Measurements from ENCODE around the gene USP32. TPM values are rescaled to one million over a fixed set of nuclear protein-coding genes. Genes with fewer than 3 reads are reported as not detected.

Gene USP32
- total and polyA plus RNA-seq, 4 donors, result 11.6 to 103 (median 42.9) TPM

DNA sequence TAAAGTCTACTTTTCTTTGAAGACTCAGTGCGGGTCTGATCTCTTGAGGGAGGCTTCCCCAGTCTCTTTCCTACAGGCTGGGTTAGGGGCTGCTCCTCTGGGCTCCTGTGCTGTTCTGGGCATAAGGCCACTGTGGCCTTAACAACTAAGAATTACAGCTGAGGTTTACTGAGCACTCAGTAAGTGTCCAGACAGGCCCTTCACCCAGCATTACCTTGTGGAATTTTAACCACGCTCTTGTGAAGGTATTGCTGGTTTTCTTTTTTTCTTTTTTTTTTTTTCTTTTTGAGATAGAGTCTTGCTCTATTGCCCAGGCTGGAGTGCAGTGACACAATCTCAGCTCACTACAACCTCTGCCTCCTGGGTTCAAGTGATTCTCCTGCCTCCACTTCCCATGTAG lies 245.7 kb downstream of the USP32 start:
- Histone ChIP-seq H3K27me3 (ENCODE audit: control insufficient read depth in 4 of 4, insufficient read depth in 4 of 4, low read length in 3 of 4) (peaks cover 0 to 14% (median 7%) of the 10 kb centered on the region in 4 donors), H3K36me3 (ENCODE audit: control insufficient read depth in 4 of 4, insufficient read depth in 3 of 4, low read depth in 1 of 4, low read length in 3 of 4) (no peaks in the 10 kb centered on the region), H3K9me3 (ENCODE audit: control insufficient read depth in 4 of 4, low read length in 3 of 4) (no peaks in the 10 kb centered on the region), H3K4me3 (ENCODE audit: low read depth in 1 of 3, low read length in 3 of 3) (no peak overlapping the region), H3K27ac (ENCODE audit: low read depth in 1 of 2, low read length in 2 of 2) (no peak overlapping the region), H3K9ac (ENCODE audit: low read depth in 1 of 2, low read length in 2 of 2) (no peak overlapping the region), H3K4me1 (ENCODE audit: control insufficient read depth in 4 of 4, insufficient read depth in 4 of 4, low read length in 3 of 4) (peaks cover 1 to 19% (median 10%) of the 10 kb centered on the region in 4 donors)
- WGBS, result 83% methylated on average over 2 of the region's 2 CpGs
- DNase-seq (ENCODE audit: low spot score), result no peak
- TF ChIP-seq RAD21 (IDR thresholded peaks at IDR 0.05), result no peak
- no peak for TF ChIP-seq GABPA (IDR thresholded peaks at IDR 0.05 in 1 of 2, conservative IDR thresholded peaks at IDR 0.05 in 1 of 2)
- TF ChIP-seq, protein P1, sequence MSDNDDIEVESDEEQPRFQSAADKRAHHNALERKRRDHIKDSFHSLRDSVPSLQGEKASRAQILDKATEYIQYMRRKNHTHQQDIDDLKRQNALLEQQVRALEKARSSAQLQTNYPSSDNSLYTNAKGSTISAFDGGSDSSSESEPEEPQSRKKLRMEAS (IDR thresholded peaks at IDR 0.05), result no peak
- no peak for TF ChIP-seq TAF1 (conservative IDR thresholded peaks at IDR 0.05)
- no peak for TF ChIP-seq NR2F2 (IDR thresholded peaks at IDR 0.05)
- no peak for TF ChIP-seq YY1 (IDR thresholded peaks at IDR 0.05)
- no peak for TF ChIP-seq FOXA1 (IDR thresholded peaks at IDR 0.05)
- TF ChIP-seq, protein P2, sequence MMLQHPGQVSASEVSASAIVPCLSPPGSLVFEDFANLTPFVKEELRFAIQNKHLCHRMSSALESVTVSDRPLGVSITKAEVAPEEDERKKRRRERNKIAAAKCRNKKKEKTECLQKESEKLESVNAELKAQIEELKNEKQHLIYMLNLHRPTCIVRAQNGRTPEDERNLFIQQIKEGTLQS (IDR thresholded peaks at IDR 0.05), result no peak
- no peak for TF ChIP-seq RXRA (IDR thresholded peaks at IDR 0.05)
- no peak for TF ChIP-seq FOXA2 (IDR thresholded peaks at IDR 0.05)
- no peak for TF ChIP-seq HNF4A (conservative IDR thresholded peaks at IDR 0.05)
- TF ChIP-seq, protein P3, sequence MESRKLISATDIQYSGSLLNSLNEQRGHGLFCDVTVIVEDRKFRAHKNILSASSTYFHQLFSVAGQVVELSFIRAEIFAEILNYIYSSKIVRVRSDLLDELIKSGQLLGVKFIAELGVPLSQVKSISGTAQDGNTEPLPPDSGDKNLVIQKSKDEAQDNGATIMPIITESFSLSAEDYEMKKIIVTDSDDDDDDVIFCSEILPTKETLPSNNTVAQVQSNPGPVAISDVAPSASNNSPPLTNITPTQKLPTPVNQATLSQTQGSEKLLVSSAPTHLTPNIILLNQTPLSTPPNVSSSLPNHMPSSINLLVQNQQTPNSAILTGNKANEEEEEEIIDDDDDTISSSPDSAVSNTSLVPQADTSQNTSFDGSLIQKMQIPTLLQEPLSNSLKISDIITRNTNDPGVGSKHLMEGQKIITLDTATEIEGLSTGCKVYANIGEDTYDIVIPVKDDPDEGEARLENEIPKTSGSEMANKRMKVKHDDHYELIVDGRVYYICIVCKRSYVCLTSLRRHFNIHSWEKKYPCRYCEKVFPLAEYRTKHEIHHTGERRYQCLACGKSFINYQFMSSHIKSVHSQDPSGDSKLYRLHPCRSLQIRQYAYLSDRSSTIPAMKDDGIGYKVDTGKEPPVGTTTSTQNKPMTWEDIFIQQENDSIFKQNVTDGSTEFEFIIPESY (IDR thresholded peaks at IDR 0.05), result no peak
- TF ChIP-seq SP1 (IDR thresholded peaks at IDR 0.05), result no peak
- TF ChIP-seq, protein P4, sequence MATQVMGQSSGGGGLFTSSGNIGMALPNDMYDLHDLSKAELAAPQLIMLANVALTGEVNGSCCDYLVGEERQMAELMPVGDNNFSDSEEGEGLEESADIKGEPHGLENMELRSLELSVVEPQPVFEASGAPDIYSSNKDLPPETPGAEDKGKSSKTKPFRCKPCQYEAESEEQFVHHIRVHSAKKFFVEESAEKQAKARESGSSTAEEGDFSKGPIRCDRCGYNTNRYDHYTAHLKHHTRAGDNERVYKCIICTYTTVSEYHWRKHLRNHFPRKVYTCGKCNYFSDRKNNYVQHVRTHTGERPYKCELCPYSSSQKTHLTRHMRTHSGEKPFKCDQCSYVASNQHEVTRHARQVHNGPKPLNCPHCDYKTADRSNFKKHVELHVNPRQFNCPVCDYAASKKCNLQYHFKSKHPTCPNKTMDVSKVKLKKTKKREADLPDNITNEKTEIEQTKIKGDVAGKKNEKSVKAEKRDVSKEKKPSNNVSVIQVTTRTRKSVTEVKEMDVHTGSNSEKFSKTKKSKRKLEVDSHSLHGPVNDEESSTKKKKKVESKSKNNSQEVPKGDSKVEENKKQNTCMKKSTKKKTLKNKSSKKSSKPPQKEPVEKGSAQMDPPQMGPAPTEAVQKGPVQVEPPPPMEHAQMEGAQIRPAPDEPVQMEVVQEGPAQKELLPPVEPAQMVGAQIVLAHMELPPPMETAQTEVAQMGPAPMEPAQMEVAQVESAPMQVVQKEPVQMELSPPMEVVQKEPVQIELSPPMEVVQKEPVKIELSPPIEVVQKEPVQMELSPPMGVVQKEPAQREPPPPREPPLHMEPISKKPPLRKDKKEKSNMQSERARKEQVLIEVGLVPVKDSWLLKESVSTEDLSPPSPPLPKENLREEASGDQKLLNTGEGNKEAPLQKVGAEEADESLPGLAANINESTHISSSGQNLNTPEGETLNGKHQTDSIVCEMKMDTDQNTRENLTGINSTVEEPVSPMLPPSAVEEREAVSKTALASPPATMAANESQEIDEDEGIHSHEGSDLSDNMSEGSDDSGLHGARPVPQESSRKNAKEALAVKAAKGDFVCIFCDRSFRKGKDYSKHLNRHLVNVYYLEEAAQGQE (IDR thresholded peaks at IDR 0.05), result no peak
- no peak for TF ChIP-seq EGR1 (IDR thresholded peaks at IDR 0.05; ENCODE audit: low read depth in 2 of 2)
- TF ChIP-seq, protein P5, sequence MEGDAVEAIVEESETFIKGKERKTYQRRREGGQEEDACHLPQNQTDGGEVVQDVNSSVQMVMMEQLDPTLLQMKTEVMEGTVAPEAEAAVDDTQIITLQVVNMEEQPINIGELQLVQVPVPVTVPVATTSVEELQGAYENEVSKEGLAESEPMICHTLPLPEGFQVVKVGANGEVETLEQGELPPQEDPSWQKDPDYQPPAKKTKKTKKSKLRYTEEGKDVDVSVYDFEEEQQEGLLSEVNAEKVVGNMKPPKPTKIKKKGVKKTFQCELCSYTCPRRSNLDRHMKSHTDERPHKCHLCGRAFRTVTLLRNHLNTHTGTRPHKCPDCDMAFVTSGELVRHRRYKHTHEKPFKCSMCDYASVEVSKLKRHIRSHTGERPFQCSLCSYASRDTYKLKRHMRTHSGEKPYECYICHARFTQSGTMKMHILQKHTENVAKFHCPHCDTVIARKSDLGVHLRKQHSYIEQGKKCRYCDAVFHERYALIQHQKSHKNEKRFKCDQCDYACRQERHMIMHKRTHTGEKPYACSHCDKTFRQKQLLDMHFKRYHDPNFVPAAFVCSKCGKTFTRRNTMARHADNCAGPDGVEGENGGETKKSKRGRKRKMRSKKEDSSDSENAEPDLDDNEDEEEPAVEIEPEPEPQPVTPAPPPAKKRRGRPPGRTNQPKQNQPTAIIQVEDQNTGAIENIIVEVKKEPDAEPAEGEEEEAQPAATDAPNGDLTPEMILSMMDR (IDR thresholded peaks at IDR 0.05; ENCODE audit: low read depth, low read length, missing input control), result no peak
- no peak for TF ChIP-seq JUND (IDR thresholded peaks at IDR 0.05)
- no peak for TF ChIP-seq HNF4G (IDR thresholded peaks at IDR 0.05)
